GM12878 (cell line): ENCODE data around the gene SLC9A7. TPM values are rescaled to one million over a fixed set of nuclear protein-coding genes. Genes with fewer than 3 reads are reported as not detected.

Experiments used
- BACH1 ChIP-seq: fragments of 450-650 bp; IDR thresholded peaks from 2 replicates; pipeline ENCODE4 v1.6.1; 2017; ENCODE audit warnings: mild to moderate bottlenecking, borderline replicate concordance
- BRCA1 ChIP-seq: IDR thresholded peaks from 2 replicates; pipeline ENCODE4 v1.6.1; 2011; ENCODE audit warnings: low read depth, low read length, improper control_type of control experiment
- KAT2A ChIP-seq: conservative IDR thresholded peaks from 2 replicates; pipeline ENCODE4 v1.6.1; 2011; ENCODE audit warnings: low read depth, low read length; ENCODE audit not compliant: control insufficient read depth
- MEF2B ChIP-seq: fragments of 450-650 bp; IDR thresholded peaks from 2 replicates; pipeline ENCODE4 v1.6.1; 2018; ENCODE audit warnings: mild to moderate bottlenecking, moderate library complexity; ENCODE audit not compliant: partially characterized antibody, poor library complexity, severe bottlenecking
- MTA3 ChIP-seq: IDR thresholded peaks from 2 replicates; pipeline ENCODE4 v1.6.1; 2012; ENCODE audit warnings: low read length, inconsistent platforms, borderline replicate concordance
- NR2C1 ChIP-seq: fragments of 450-650 bp; IDR thresholded peaks from 2 replicates; pipeline ENCODE4 v1.6.1; 2017; ENCODE audit warnings: antibody characterized with exemption, mild to moderate bottlenecking, moderate library complexity
- RAD21 ChIP-seq: IDR thresholded peaks from 2 replicates; pipeline ENCODE4 v1.6.1; 2011; ENCODE audit warnings: mild to moderate bottlenecking, low read depth, low read length, moderate library complexity; ENCODE audit not compliant: insufficient read depth
- SREBF1 ChIP-seq: IDR thresholded peaks from 2 replicates; pipeline ENCODE4 v1.6.1; 2012; ENCODE audit warnings: mild to moderate bottlenecking, low read length
- TCF7 ChIP-seq: IDR thresholded peaks from 2 replicates; pipeline ENCODE4 v1.6.1; 2014; ENCODE audit warnings: antibody characterized with exemption, borderline replicate concordance
- ZNF622 ChIP-seq: fragments of 450-650 bp; IDR thresholded peaks from 2 replicates; pipeline ENCODE4 v1.6.1; 2017; ENCODE audit warnings: mild to moderate bottlenecking, inconsistent platforms
- polyA plus RNA-seq, 11 experiments: library from polyadenylated mRNA; depleted of rRNA in 4 of 11; unstranded in 6 of 11; stranded (reverse) in 5 of 11; fragments of >200 nt; fragmentation: Nextera tagmentation in 4 of 11; fragmentation: Illumina TruSeq in 1 of 11; extraction: Ambion mirVana in 4 of 11; extraction: Trizol in 1 of 11; gene quantifications; 1 replicate in 1 of 11; 2 replicates in 10 of 11; pipeline versions ENCODE4 v1.2.1 to v1.2.3, GENCODE V29; 2011 to 2016; ENCODE audit warnings: inconsistent platforms in 2 of 11, missing spikeins in 2 of 11, low read depth in 1 of 11
- total RNA-seq, 4 experiments: library from RNA; depleted of rRNA in 3 of 4; stranded (reverse); fragments of >200 nt in 3 of 4; fragmentation: Illumina TruSeq in 1 of 4; extraction: Trizol in 1 of 4; gene quantifications; 2 replicates each; pipeline versions ENCODE4 v1.2.1 to v1.2.3, GENCODE V29; 2013 to 2021
- TF ChIP-seq, protein P1 (sequence below): fragments of 450-650 bp; IDR thresholded peaks from 2 replicates; pipeline ENCODE4 v1.6.1; 2018; ENCODE audit warnings: borderline replicate concordance, mild to moderate bottlenecking; ENCODE audit not compliant: partially characterized antibody
- TF ChIP-seq, protein P2 (sequence below): fragments of 450-650 bp; IDR thresholded peaks from 2 replicates; pipeline ENCODE4 v1.6.1; 2017; ENCODE audit warnings: borderline replicate concordance
- TF ChIP-seq, protein P3 (sequence below): fragments of 450-650 bp; IDR thresholded peaks from 2 replicates; pipeline ENCODE4 v1.6.1; 2016; ENCODE audit warnings: mild to moderate bottlenecking, moderate library complexity, borderline replicate concordance
- TF ChIP-seq, protein P4 (sequence below): fragments of 450-650 bp; IDR thresholded peaks from 2 replicates; pipeline ENCODE4 v1.6.1; 2016; ENCODE audit warnings: mild to moderate bottlenecking
- TF ChIP-seq, protein P5 (sequence below): IDR thresholded peaks from 2 replicates; pipeline ENCODE4 v1.6.1; 2011; ENCODE audit warnings: borderline replicate concordance, low read depth, mild to moderate bottlenecking, moderate library complexity, low read length; ENCODE audit not compliant: insufficient read depth, poor library complexity, severe bottlenecking
- TF ChIP-seq, protein P6 (sequence below): IDR thresholded peaks from 2 replicates; pipeline ENCODE4 v1.6.1; 2011; ENCODE audit warnings: mild to moderate bottlenecking, low read depth, low read length, moderate library complexity; ENCODE audit not compliant: insufficient replicate concordance

SLC9A7 gene
- total and polyA plus RNA-seq, 10 of the 15 experiments (the other 5 are each of a cell fraction or from before 2014, with no cell fraction given) = 5.0 to 62.8 (median 30.5) TPM

DNA sequence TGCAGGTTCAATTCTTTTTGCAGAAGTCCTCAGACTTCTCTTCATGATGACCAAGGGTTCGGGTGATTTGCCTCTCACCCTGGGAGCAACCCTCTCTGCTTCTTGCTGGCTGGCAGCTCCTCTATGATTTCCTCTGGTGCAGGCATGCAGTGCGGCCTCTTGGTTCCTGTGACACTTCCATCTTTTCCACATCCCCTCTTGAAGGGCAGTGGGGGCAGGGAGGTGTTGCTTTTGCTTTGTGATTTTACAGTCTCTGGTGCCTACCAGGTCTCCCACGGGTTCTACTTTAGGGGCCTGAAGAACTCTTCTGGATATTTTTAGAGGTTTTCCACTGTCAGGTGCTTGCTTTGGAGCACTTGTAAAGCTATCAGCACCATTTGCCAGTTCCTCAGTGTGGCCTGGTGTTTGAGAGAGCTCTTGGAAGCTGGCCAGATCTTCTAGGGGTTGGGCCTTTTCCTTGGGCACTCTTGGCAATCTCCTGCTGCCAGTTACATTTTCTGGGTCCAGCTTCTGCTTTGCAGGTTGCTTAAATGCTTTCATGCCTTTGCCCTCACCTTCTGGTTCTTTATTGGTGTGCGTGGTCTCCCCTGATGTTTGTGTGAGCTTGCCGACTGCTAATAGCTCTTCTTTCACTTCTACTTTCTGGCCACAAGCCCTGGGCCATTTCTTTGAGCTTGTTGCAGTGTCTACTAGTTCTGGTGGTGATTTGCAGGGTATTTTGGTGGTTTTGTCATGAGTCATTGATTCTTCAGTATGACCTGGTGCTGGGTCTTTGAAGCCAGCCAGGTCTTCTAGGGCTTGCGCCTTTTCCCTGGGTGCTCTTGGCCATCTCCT, 196.9 kb downstream of the SLC9A7 start (continued):
- TF ChIP-seq, protein P1, sequence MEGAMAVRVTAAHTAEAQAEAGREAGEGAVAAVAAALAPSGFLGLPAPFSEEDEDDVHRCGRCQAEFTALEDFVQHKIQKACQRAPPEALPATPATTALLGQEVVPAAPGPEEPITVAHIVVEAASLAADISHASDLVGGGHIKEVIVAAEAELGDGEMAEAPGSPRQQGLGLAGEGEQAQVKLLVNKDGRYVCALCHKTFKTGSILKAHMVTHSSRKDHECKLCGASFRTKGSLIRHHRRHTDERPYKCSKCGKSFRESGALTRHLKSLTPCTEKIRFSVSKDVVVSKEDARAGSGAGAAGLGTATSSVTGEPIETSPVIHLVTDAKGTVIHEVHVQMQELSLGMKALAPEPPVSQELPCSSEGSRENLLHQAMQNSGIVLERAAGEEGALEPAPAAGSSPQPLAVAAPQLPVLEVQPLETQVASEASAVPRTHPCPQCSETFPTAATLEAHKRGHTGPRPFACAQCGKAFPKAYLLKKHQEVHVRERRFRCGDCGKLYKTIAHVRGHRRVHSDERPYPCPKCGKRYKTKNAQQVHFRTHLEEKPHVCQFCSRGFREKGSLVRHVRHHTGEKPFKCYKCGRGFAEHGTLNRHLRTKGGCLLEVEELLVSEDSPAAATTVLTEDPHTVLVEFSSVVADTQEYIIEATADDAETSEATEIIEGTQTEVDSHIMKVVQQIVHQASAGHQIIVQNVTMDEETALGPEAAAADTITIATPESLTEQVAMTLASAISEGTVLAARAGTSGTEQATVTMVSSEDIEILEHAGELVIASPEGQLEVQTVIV = no peak
- TF ChIP-seq RAD21 = 0 out of 2 replicates have a peak, but pooled peaks have one; percentile 6
- TF ChIP-seq, protein P2, sequence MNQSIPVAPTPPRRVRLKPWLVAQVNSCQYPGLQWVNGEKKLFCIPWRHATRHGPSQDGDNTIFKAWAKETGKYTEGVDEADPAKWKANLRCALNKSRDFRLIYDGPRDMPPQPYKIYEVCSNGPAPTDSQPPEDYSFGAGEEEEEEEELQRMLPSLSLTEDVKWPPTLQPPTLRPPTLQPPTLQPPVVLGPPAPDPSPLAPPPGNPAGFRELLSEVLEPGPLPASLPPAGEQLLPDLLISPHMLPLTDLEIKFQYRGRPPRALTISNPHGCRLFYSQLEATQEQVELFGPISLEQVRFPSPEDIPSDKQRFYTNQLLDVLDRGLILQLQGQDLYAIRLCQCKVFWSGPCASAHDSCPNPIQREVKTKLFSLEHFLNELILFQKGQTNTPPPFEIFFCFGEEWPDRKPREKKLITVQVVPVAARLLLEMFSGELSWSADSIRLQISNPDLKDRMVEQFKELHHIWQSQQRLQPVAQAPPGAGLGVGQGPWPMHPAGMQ = no peak
- TF ChIP-seq, protein P3, sequence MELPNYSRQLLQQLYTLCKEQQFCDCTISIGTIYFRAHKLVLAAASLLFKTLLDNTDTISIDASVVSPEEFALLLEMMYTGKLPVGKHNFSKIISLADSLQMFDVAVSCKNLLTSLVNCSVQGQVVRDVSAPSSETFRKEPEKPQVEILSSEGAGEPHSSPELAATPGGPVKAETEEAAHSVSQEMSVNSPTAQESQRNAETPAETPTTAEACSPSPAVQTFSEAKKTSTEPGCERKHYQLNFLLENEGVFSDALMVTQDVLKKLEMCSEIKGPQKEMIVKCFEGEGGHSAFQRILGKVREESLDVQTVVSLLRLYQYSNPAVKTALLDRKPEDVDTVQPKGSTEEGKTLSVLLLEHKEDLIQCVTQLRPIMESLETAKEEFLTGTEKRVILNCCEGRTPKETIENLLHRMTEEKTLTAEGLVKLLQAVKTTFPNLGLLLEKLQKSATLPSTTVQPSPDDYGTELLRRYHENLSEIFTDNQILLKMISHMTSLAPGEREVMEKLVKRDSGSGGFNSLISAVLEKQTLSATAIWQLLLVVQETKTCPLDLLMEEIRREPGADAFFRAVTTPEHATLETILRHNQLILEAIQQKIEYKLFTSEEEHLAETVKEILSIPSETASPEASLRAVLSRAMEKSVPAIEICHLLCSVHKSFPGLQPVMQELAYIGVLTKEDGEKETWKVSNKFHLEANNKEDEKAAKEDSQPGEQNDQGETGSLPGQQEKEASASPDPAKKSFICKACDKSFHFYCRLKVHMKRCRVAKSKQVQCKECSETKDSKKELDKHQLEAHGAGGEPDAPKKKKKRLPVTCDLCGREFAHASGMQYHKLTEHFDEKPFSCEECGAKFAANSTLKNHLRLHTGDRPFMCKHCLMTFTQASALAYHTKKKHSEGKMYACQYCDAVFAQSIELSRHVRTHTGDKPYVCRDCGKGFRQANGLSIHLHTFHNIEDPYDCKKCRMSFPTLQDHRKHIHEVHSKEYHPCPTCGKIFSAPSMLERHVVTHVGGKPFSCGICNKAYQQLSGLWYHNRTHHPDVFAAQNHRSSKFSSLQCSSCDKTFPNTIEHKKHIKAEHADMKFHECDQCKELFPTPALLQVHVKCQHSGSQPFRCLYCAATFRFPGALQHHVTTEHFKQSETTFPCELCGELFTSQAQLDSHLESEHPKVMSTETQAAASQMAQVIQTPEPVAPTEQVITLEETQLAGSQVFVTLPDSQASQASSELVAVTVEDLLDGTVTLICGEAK = no peak
- TF ChIP-seq BACH1 = no peak; the same call in 1 of the 2 replicates
- TF ChIP-seq, protein P4, sequence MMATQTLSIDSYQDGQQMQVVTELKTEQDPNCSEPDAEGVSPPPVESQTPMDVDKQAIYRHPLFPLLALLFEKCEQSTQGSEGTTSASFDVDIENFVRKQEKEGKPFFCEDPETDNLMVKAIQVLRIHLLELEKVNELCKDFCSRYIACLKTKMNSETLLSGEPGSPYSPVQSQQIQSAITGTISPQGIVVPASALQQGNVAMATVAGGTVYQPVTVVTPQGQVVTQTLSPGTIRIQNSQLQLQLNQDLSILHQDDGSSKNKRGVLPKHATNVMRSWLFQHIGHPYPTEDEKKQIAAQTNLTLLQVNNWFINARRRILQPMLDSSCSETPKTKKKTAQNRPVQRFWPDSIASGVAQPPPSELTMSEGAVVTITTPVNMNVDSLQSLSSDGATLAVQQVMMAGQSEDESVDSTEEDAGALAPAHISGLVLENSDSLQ = no peak
- no peak for TF ChIP-seq BRCA1
- TF ChIP-seq NR2C1 = no peak
- TF ChIP-seq, protein P5, sequence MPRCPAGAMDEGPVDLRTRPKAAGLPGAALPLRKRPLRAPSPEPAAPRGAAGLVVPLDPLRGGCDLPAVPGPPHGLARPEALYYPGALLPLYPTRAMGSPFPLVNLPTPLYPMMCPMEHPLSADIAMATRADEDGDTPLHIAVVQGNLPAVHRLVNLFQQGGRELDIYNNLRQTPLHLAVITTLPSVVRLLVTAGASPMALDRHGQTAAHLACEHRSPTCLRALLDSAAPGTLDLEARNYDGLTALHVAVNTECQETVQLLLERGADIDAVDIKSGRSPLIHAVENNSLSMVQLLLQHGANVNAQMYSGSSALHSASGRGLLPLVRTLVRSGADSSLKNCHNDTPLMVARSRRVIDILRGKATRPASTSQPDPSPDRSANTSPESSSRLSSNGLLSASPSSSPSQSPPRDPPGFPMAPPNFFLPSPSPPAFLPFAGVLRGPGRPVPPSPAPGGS = no peak
- TF ChIP-seq SREBF1 = no peak
- no peak for TF ChIP-seq MTA3
- 0 out of 2 replicates have a peak, but pooled peaks have one; percentile 54 for TF ChIP-seq TCF7
- TF ChIP-seq MEF2B = peak; percentile 70
- TF ChIP-seq KAT2A = no peak
- TF ChIP-seq, protein P6, sequence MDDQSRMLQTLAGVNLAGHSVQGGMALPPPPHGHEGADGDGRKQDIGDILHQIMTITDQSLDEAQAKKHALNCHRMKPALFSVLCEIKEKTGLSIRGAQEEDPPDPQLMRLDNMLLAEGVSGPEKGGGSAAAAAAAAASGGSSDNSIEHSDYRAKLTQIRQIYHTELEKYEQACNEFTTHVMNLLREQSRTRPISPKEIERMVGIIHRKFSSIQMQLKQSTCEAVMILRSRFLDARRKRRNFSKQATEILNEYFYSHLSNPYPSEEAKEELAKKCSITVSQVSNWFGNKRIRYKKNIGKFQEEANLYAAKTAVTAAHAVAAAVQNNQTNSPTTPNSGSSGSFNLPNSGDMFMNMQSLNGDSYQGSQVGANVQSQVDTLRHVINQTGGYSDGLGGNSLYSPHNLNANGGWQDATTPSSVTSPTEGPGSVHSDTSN = no peak
- no peak for TF ChIP-seq ZNF622
